Middle frontal gyrus (tissue), 1 donor: ENCODE measurements around the gene DMRT2.

Source experiments
- DNase-seq: peaks from one replicate; pipeline ENCODE4 v3.0.0-alpha.2; 2015; ENCODE audit warnings: low spot score; ENCODE audit errors: extremely low spot score

DMRT2 gene

GRCh38 chr9:1046639-1047572 is 3.3 kb upstream of the DMRT2 start:
- DNase-seq = no peak

- no peak for DNase-seq
These were observed 2.4 kb upstream of the DMRT2 start for GRCh38 chr9:1047591-1048230.

GRCh38 chr9:1048231-1048619 is 1.9 kb upstream of the DMRT2 start:
- DNase-seq = no peak

- no peak for DNase-seq
These were observed 1.3 kb upstream of the DMRT2 start for GRCh38 chr9:1048811-1049210.

- DNase-seq = no peak
These were observed 516 bp upstream of the DMRT2 start for GRCh38 chr9:1049641-1050040.

GRCh38 chr9:1051210-1051583 is 1.0 kb downstream of the DMRT2 start:
- no peak for DNase-seq

- no peak for DNase-seq
These were observed 1.6 kb downstream of the DMRT2 start for GRCh38 chr9:1051584-1052275.

GRCh38 chr9:1052365-1053281 is 2.5 kb downstream of the DMRT2 start:
- DNase-seq = no peak

GRCh38 chr9:1053282-1053621 is 3.1 kb downstream of the DMRT2 start:
- no peak for DNase-seq

GRCh38 chr9:1053986-1054425 is 3.8 kb downstream of the DMRT2 start:
- no peak for DNase-seq

GRCh38 chr9:1055166-1055565 is 5.0 kb downstream of the DMRT2 start:
- no peak for DNase-seq

- DNase-seq = peak; percentile 39
These were observed 7.8 kb downstream of the DMRT2 start for GRCh38 chr9:1057910-1058309.

GRCh38 chr9:1058826-1059487 is 8.8 kb downstream of the DMRT2 start:
- no peak for DNase-seq

GRCh38 chr9:1065130-1065529 is 15.0 kb downstream of the DMRT2 start:
- DNase-seq = no peak

GRCh38 chr9:1070692-1071091 is 20.5 kb downstream of the DMRT2 start:
- DNase-seq = no peak

GRCh38 chr9:1071730-1072129 is 21.6 kb downstream of the DMRT2 start:
- no peak for DNase-seq

GRCh38 chr9:1073497-1073896 is 23.3 kb downstream of the DMRT2 start:
- no peak for DNase-seq

GRCh38 chr9:1077616-1078015 is 27.5 kb downstream of the DMRT2 start:
- DNase-seq = no peak

- DNase-seq = peak; percentile 59
These were observed 33.3 kb downstream of the DMRT2 start for GRCh38 chr9:1083325-1083913.

- DNase-seq = no peak
These were observed 34.9 kb downstream of the DMRT2 start for GRCh38 chr9:1085086-1085485.
